NCI-H1694 treated with DMSO at 0.1 percent for 48 hours (cell line): ENCODE results near the gene NCOA4.
"Not testable (repeated sequence)": the region's sequence is repeated elsewhere in the genome, so short reads cannot be mapped to it uniquely, and the experiment has no call there.

Experiments used
- DNase-seq: peaks from one replicate; lab custom pipeline; 2025; lab: John Stamatoyannopoulos, UW

Gene NCOA4

GRCh38 chr10:46052057-46052790 is 21.8 kb upstream of the NCOA4 start:
- no peak for DNase-seq

- DNase-seq, result peak; percentile 43
Measured at GRCh38 chr10:46050941-46051623, 20.7 kb upstream of the NCOA4 start.

- DNase-seq, result not testable (repeated sequence)
Measured at GRCh38 chr10:46049497-46049831, 19.0 kb upstream of the NCOA4 start.

- DNase-seq, result no peak
Measured at GRCh38 chr10:46048152-46048551, 17.7 kb upstream of the NCOA4 start.

- DNase-seq, result no peak
Measured at GRCh38 chr10:46046261-46046660, 15.8 kb upstream of the NCOA4 start, which contains the start of gene MSMB. MSMB (minus strand) TSS chr10:46046269; CDS start chr10:46046237, 32 bp downstream.

GRCh38 chr10:46042527-46042926 is 12.1 kb upstream of the NCOA4 start:
- no peak for DNase-seq

- DNase-seq, result no peak
Measured at GRCh38 chr10:46040004-46040403, 9.6 kb upstream of the NCOA4 start.

GRCh38 chr10:46037107-46037825 is 6.8 kb upstream of the NCOA4 start:
- DNase-seq, result no peak

GRCh38 chr10:46035923-46036849 is 5.8 kb upstream of the NCOA4 start:
- no peak for DNase-seq

GRCh38 chr10:46033602-46034011 is 3.2 kb upstream of the NCOA4 start:
- no peak for DNase-seq

- no peak for DNase-seq
Measured at GRCh38 chr10:46031648-46032532, 1.5 kb upstream of the NCOA4 start.

- DNase-seq, result no peak
Measured at GRCh38 chr10:46029461-46030030, 877 bp downstream of the NCOA4 start.

- peak; percentile 46 for DNase-seq
Measured at GRCh38 chr10:46028584-46029460, 1.6 kb downstream of the NCOA4 start.

GRCh38 chr10:46026106-46026505 is 4.3 kb downstream of the NCOA4 start:
- DNase-seq, result no peak

GRCh38 chr10:46025406-46025805 is 5.0 kb downstream of the NCOA4 start:
- DNase-seq, result no peak

- DNase-seq, result no peak
Measured at GRCh38 chr10:46024948-46025347, 5.5 kb downstream of the NCOA4 start.

- DNase-seq, result no peak
Measured at GRCh38 chr10:46022978-46023702, 7.3 kb downstream of the NCOA4 start.

GRCh38 chr10:46020344-46020657 is 10.1 kb downstream of the NCOA4 start:
- DNase-seq, result no peak
